AG08396 (cell line): ENCODE results near the gene DBN1.
"Not testable (repeated sequence)": the region's sequence is repeated elsewhere in the genome, so short reads cannot be mapped to it uniquely, and the experiment has no call there.

Experiments used
- DNase-seq: peaks from one replicate; pipeline ENCODE4 v3.0.0; 2012; ENCODE audit warnings: low spot score, mixed read lengths

DBN1 gene

GRCh38 chr5:177429248-177430040, 44.0 kb downstream of the DBN1 start:
- DNase-seq: no peak

GRCh38 chr5:177428574-177429217, 44.7 kb downstream of the DBN1 start:
- DNase-seq: no peak

GRCh38 chr5:177427919-177428573, 45.4 kb downstream of the DBN1 start:
- DNase-seq: no peak

GRCh38 chr5:177427211-177427822, 46.1 kb downstream of the DBN1 start:
- no peak for DNase-seq

GRCh38 chr5:177426566-177427210, 46.7 kb downstream of the DBN1 start, which contains the start of gene GRK6:
GRK6 (plus strand) TSS chr5:177426676; CDS start chr5:177426846, 170 bp downstream.
- DNase-seq: no peak

- DNase-seq: peak; percentile 99
Measured at GRCh38 chr5:177425801-177426565, 47.5 kb downstream of the DBN1 start.

GRCh38 chr5:177425196-177425800, 48.1 kb downstream of the DBN1 start:
- no peak for DNase-seq

- DNase-seq: no peak
Measured at GRCh38 chr5:177423671-177424070, 49.8 kb downstream of the DBN1 start.

- DNase-seq: no peak
Measured at GRCh38 chr5:177421062-177421798, 52.2 kb downstream of the DBN1 start.

- DNase-seq: not testable (repeated sequence)
Measured at GRCh38 chr5:177420472-177420871, 53.0 kb downstream of the DBN1 start.

- DNase-seq: peak; percentile 55
Measured at GRCh38 chr5:177419046-177419445, 54.4 kb downstream of the DBN1 start.

GRCh38 chr5:177417081-177417480, 56.4 kb downstream of the DBN1 start:
- not testable (repeated sequence) for DNase-seq

- no peak for DNase-seq
Measured at GRCh38 chr5:177414481-177414880, 59.0 kb downstream of the DBN1 start.

- no peak for DNase-seq
Measured at GRCh38 chr5:177412603-177413233, 60.7 kb downstream of the DBN1 start.

- no peak for DNase-seq
Measured at GRCh38 chr5:177410575-177410974, 62.9 kb downstream of the DBN1 start.

GRCh38 chr5:177409043-177409801, 64.2 kb downstream of the DBN1 start, which contains the start of gene F12:
F12 (minus strand) TSS chr5:177409564; CDS start chr5:177409527, 37 bp downstream.
- no peak for DNase-seq
